Suprapubic skin (tissue), 4 donors: Measurements from ENCODE around the gene PPP1R14C. TPM values are rescaled to one million over a fixed set of nuclear protein-coding genes. Genes with fewer than 3 reads are reported as not detected.

Experiments used
- DNase-seq, 2 donors: peaks; one replicate each; pipeline ENCODE4 v3.0.0-alpha.2; 2019; ENCODE audit warnings: low spot score in 2 of 2
- H3K27ac ChIP-seq: fragments of 200-600 bp; sonication (generic); one replicate; pipeline ENCODE4 v1.5.1; 2019
- H3K27me3 ChIP-seq: fragments of 200-600 bp; sonication (generic); one replicate; pipeline ENCODE4 v1.5.1; 2019
- H3K36me3 ChIP-seq: fragments of 200-600 bp; sonication (generic); one replicate; pipeline ENCODE4 v1.5.1; 2019
- H3K4me1 ChIP-seq: fragments of 200-600 bp; sonication (generic); one replicate; pipeline ENCODE4 v1.5.1; 2019
- H3K4me3 ChIP-seq: fragments of 200-600 bp; sonication (generic); one replicate; pipeline ENCODE4 v1.5.1; 2019; ENCODE audit warnings: mild to moderate bottlenecking
- H3K9me3 ChIP-seq: fragments of 200-600 bp; sonication (generic); one replicate; pipeline ENCODE4 v1.5.1; 2019
- EP300 ChIP-seq: sonication (generic); formaldehyde crosslinking; IDR thresholded peaks from one replicate; pipeline ENCODE4 v1.6.1; 2017; ENCODE audit warnings: antibody characterized with exemption
- POLR2A ChIP-seq, 2 donors: fragments of 450-650 bp; IDR thresholded peaks; one replicate each; pipeline ENCODE4 v1.6.1; 2017; ENCODE audit warnings: antibody characterized with exemption in 2 of 2, mild to moderate bottlenecking in 2 of 2, moderate library complexity in 2 of 2
- POLR2AphosphoS5 ChIP-seq, 3 donors: sonication (generic); formaldehyde crosslinking; IDR thresholded peaks; one replicate each; pipeline ENCODE4 v1.6.1; 2017; ENCODE audit warnings: antibody characterized with exemption in 3 of 3
- WGBS: methylation state at CpG from one replicate; pipeline ENCODE4 v1.1.5; 2018; 5-methylcytosine and 5-hydroxymethylcytosine counted together
- total RNA-seq, 4 donors: library from RNA; depleted of rRNA; stranded (reverse); fragments of >200 nt; gene quantifications; one replicate each; pipeline ENCODE4 v1.1.0, GENCODE V29; 2016
- TF ChIP-seq, protein P1 (sequence below), 2 donors: fragments of 200-600 bp in 1 of 2; fragments of 450-650 bp in 1 of 2; sonication (generic) in 1 of 2; IDR thresholded peaks; one replicate each; pipeline ENCODE4 v1.5.1; 2016 to 2019; ENCODE audit warnings: antibody characterized with exemption in 2 of 2, mild to moderate bottlenecking in 1 of 2, moderate library complexity in 1 of 2

PPP1R14C gene
- total RNA-seq, 4 donors from 2014 or later = 44.3 to 104 (median 88.8) TPM

DNA sequence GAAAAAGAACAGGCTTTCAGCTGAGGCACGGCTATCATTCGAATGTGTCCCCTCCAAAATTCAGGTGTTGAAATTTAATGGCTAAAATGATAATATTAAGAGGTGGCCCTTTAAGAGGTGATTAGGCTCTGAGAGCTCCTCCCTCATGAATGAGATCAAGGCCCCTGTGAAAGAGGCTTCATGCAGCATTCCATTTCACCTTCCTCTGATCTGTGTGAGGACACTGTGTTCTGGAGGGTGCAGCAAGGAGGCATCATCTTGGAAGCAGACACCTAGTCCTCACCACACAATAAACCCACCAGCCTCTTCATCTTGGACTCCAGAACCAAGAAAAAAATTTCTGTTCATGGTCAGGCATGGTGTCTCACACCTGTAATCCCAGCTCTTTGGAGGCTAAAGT lies 56.4 kb downstream of the PPP1R14C start:
- Histone ChIP-seq H3K27me3 (no peaks in the 10 kb centered on the region), H3K27ac (no peak overlapping the region), H3K36me3 (no peaks in the 10 kb centered on the region), H3K9me3 (no peaks in the 10 kb centered on the region), H3K4me3 (no peak overlapping the region), H3K4me1 (peaks cover 43% of the 10 kb centered on the region)
- no peak for DNase-seq
- TF ChIP-seq, protein P1, sequence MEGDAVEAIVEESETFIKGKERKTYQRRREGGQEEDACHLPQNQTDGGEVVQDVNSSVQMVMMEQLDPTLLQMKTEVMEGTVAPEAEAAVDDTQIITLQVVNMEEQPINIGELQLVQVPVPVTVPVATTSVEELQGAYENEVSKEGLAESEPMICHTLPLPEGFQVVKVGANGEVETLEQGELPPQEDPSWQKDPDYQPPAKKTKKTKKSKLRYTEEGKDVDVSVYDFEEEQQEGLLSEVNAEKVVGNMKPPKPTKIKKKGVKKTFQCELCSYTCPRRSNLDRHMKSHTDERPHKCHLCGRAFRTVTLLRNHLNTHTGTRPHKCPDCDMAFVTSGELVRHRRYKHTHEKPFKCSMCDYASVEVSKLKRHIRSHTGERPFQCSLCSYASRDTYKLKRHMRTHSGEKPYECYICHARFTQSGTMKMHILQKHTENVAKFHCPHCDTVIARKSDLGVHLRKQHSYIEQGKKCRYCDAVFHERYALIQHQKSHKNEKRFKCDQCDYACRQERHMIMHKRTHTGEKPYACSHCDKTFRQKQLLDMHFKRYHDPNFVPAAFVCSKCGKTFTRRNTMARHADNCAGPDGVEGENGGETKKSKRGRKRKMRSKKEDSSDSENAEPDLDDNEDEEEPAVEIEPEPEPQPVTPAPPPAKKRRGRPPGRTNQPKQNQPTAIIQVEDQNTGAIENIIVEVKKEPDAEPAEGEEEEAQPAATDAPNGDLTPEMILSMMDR (IDR thresholded peaks at IDR 0.05) = no peak
- TF ChIP-seq EP300 = no peak
- TF ChIP-seq POLR2AphosphoS5 (IDR thresholded peaks at IDR 0.05) = no peak
- TF ChIP-seq POLR2A (IDR thresholded peaks at IDR 0.05) = no peak
- WGBS = 91% methylated on average over 2 of the region's 2 CpGs

DNA sequence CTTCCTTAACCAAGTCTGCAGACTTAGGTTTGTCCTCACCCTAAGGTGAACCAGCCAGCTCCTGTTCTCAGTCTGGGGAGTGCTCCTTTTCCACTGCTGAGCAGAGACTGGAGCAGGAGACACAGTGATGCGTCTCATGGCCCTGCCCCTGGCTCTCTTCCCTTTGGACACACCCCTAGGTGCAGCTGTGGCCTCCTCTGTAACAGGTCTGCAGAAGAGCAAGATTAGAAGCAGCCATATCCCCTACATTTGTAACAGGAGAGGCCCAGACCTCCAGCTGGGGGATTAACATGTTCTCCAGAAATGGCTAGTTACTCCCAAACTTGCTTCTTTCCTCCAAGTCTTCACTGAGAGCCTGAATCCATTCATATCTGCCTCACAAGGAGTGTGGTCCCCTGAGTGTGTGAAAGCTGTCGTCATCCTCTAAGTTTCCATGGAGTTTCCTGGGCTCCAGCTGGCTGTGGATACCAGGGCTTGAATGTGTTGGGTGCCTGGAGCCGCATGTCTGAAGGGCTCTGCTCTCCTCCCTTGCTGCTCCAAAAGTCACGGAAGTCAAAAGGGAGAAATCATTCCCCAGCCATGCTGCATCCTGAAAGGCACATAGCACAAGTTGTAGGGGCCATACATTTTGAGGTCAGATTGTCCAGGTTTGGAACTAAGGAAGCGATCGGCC lies 57.7 kb downstream of the PPP1R14C start:
- TF ChIP-seq POLR2A (IDR thresholded peaks at IDR 0.05) (no peak), EP300 (no peak), POLR2AphosphoS5 (IDR thresholded peaks at IDR 0.05) (no peak)
- TF ChIP-seq, protein P1 (IDR thresholded peaks at IDR 0.05) = no peak
- WGBS = 77% methylated on average over 6 of the region's 6 CpGs
- no peaks in the 10 kb centered on the region for H3K36me3 ChIP-seq
- peaks cover 43% of the 10 kb centered on the region for H3K4me1 ChIP-seq
- no peaks in the 10 kb centered on the region for H3K27me3 ChIP-seq
- DNase-seq = no peak
- no peak overlapping the region for H3K27ac ChIP-seq
- H3K9me3 ChIP-seq = no peaks in the 10 kb centered on the region
- H3K4me3 ChIP-seq = no peak overlapping the region

DNA sequence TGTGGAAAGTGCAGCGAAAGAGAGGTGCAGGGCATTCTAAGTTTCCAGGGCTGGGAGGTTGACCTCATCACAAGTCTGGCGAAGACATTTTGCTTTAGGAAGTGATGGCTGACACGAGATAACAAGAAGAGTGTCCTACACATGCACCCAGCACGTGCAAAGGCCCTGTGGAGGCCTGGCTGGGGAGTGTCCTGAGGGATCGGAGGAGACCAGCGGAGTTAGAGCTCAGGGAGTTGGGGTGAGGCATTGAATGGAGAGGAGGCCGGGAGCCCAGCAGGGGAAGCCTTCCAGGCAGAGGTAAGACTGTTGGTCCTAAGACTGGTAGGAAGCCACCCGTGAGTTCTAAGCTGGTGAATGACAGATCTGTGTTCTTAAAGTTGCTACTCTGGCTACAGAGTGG lies 58.4 kb downstream of the PPP1R14C start:
- Histone ChIP-seq H3K27ac (no peak overlapping the region), H3K36me3 (no peaks in the 10 kb centered on the region), H3K4me3 (no peak overlapping the region), H3K4me1 (peaks cover 37% of the 10 kb centered on the region), H3K27me3 (no peaks in the 10 kb centered on the region), H3K9me3 (no peaks in the 10 kb centered on the region)
- 86% methylated on average over 7 of the region's 8 CpGs for WGBS
- DNase-seq = no peak
- no peak for TF ChIP-seq POLR2A (IDR thresholded peaks at IDR 0.05)
- no peak for TF ChIP-seq EP300
- TF ChIP-seq, protein P1 (IDR thresholded peaks at IDR 0.05) = no peak
- no peak for TF ChIP-seq POLR2AphosphoS5 (IDR thresholded peaks at IDR 0.05)

DNA sequence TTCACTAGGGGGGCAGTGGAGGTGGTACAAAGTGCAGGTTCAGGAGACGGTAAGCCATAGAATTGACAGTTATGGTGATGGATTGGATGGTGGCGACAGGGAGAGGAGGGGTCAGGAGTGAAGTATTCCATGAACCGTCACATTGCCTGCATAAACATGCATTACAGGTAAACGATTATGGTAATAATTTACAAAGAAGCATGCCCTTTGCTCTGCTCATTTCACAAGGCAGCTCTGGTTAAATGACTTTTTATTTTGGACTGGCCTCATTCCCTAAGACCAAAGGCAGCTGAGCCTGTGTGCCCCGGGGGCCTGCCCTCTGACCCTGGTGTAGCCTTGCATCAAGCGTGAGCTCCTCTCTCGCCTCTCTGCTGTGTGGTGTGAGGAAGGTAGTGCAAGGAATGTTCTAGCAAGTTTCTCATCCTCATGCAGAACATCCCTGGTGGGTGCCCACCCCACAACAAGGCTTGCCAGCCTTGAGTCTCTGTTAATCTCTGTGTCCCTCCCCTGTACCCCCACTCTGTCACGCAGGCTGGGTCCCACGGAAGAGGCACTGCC lies 59.0 kb downstream of the PPP1R14C start:
- no peak for TF ChIP-seq POLR2AphosphoS5 (IDR thresholded peaks at IDR 0.05)
- no peak for TF ChIP-seq POLR2A (IDR thresholded peaks at IDR 0.05)
- TF ChIP-seq, protein P1 (IDR thresholded peaks at IDR 0.05) = no peak
- no peak for TF ChIP-seq EP300
- H3K9me3 ChIP-seq = no peaks in the 10 kb centered on the region
- H3K27ac ChIP-seq = peak overlapping the region; percentile 64
- no peak for DNase-seq
- H3K36me3 ChIP-seq = no peaks in the 10 kb centered on the region
- 62% methylated on average over 9 of the region's 9 CpGs for WGBS
- H3K4me1 ChIP-seq = peaks cover 31% of the 10 kb centered on the region
- H3K4me3 ChIP-seq = no peak overlapping the region
- H3K27me3 ChIP-seq = no peaks in the 10 kb centered on the region

DNA sequence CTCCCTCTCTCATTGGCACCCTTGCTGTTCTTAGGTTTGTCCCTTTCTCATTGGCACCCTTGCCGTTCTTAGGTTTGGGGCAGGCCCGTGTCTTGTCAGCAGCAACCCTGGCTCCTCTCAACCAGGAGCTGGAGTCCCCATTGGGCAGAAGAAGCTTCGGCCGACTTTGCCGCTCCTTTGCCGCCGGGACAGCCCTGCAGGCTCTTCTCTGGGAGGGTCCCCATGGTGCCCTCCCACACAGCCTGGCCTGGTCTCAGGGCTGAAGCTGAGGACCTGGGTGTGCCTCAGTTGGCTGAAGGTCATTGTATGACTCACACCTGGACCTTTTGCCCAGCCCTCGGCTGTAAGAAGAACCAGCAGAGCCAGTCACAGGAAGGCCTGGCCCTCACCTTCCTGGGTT lies 59.6 kb downstream of the PPP1R14C start:
- H3K4me1 ChIP-seq = peaks cover 31% of the 10 kb centered on the region
- no peaks in the 10 kb centered on the region for H3K9me3 ChIP-seq
- DNase-seq = no peak
- TF ChIP-seq POLR2A (IDR thresholded peaks at IDR 0.05) = no peak
- TF ChIP-seq POLR2AphosphoS5 (IDR thresholded peaks at IDR 0.05) = no peak
- TF ChIP-seq, protein P1 (IDR thresholded peaks at IDR 0.05) = no peak
- no peak for TF ChIP-seq EP300
- peak overlapping the region; percentile 64 for H3K27ac ChIP-seq
- H3K36me3 ChIP-seq = no peaks in the 10 kb centered on the region
- no peaks in the 10 kb centered on the region for H3K27me3 ChIP-seq
- H3K4me3 ChIP-seq = no peak overlapping the region
- WGBS = 51% methylated on average over 8 of the region's 8 CpGs
